GM12892 (cell line): Measurements from ENCODE around the gene DCLK3. TPM values are rescaled to one million over a fixed set of nuclear protein-coding genes. Genes with fewer than 3 reads are reported as not detected.

Source experiments
- DNase-seq: peaks from one replicate; pipeline ENCODE4 v3.0.0; 2011; ENCODE audit not compliant: insufficient read length
- FAIRE-seq: peaks from 2 replicates; lab custom pipeline; 2011; peaks lifted over from hg19 to GRCh38; lab: Jason Lieb, UNC
- POLR2A ChIP-seq: IDR thresholded peaks from 2 replicates; pipeline ENCODE4 v1.6.1; 2011; ENCODE audit warnings: low read depth, low read length, control low read depth
- POLR2AphosphoS5 ChIP-seq: IDR thresholded peaks from 2 replicates; pipeline ENCODE4 v1.6.1; 2011; ENCODE audit warnings: low read depth, low read length, control low read depth
- TAF1 ChIP-seq: IDR thresholded peaks from 2 replicates; pipeline ENCODE4 v1.6.1; 2011; ENCODE audit warnings: low read depth, mild to moderate bottlenecking, control low read depth, low read length, borderline replicate concordance
- polyA plus RNA-seq: library from polyadenylated mRNA; unstranded; fragments of >200 nt; gene quantifications from one replicate; pipeline ENCODE4 v1.2.1, GENCODE V29; 2012; ENCODE audit warnings: missing spikeins, inconsistent platforms; ENCODE audit not compliant: missing spikeins

Gene DCLK3
- not detected for polyA plus RNA-seq

GRCh38 chr3:36763850-36764703 lies at the start of gene DCLK3:
Gene DCLK3 (minus strand): TSS chr3:36764553. CDS start chr3:36764263, 290 bp downstream.
- DNase-seq, result peak; percentile 13
- TF ChIP-seq TAF1 (no peak), POLR2AphosphoS5 (no peak), POLR2A (no peak)
- FAIRE-seq, result no peak

- TF ChIP-seq TAF1 (no peak), POLR2AphosphoS5 (no peak), POLR2A (no peak)
- no peak for DNase-seq
- FAIRE-seq, result no peak
These were observed 49.0 kb upstream of the DCLK3 start for GRCh38 chr3:36813305-36813704.

- no peak for FAIRE-seq
- TF ChIP-seq TAF1 (no peak), POLR2A (no peak), POLR2AphosphoS5 (no peak)
- no peak for DNase-seq
These were observed 47.9 kb upstream of the DCLK3 start for GRCh38 chr3:36812240-36812639.

- TF ChIP-seq POLR2AphosphoS5 (no peak), POLR2A (no peak), TAF1 (no peak)
- no peak for DNase-seq
- no peak for FAIRE-seq
These were observed 47.4 kb upstream of the DCLK3 start for GRCh38 chr3:36811768-36812167.

GRCh38 chr3:36804295-36805055 lies 40.1 kb upstream of the DCLK3 start:
- TF ChIP-seq POLR2A, result no peak
- no peak for TF ChIP-seq POLR2AphosphoS5
- no peak for DNase-seq
- no peak for FAIRE-seq

GRCh38 chr3:36803091-36803791 lies 38.9 kb upstream of the DCLK3 start:
- FAIRE-seq (no peak), DNase-seq (no peak)
- TF ChIP-seq POLR2AphosphoS5 (no peak), TAF1 (no peak), POLR2A (no peak)

GRCh38 chr3:36800533-36801116 lies 36.3 kb upstream of the DCLK3 start:
- TF ChIP-seq TAF1, result no peak
- no peak for TF ChIP-seq POLR2A
- no peak for DNase-seq
- no peak for FAIRE-seq

GRCh38 chr3:36796881-36797280 lies 32.5 kb upstream of the DCLK3 start:
- TF ChIP-seq POLR2A, result no peak
- no peak for TF ChIP-seq POLR2AphosphoS5
- TF ChIP-seq TAF1, result no peak
- FAIRE-seq (no peak), DNase-seq (no peak)

GRCh38 chr3:36796161-36796560 lies 31.8 kb upstream of the DCLK3 start:
- FAIRE-seq, result no peak
- DNase-seq, result no peak
- TF ChIP-seq TAF1 (no peak), POLR2AphosphoS5 (no peak), POLR2A (no peak)

GRCh38 chr3:36795622-36796021 lies 31.3 kb upstream of the DCLK3 start:
- DNase-seq (no peak), FAIRE-seq (no peak)
- TF ChIP-seq POLR2A (no peak), TAF1 (no peak), POLR2AphosphoS5 (no peak)

- FAIRE-seq (no peak), DNase-seq (no peak)
These were observed 28.0 kb upstream of the DCLK3 start for GRCh38 chr3:36792342-36792741.

GRCh38 chr3:36790765-36791164 lies 26.4 kb upstream of the DCLK3 start:
- no peak for FAIRE-seq
- no peak for TF ChIP-seq POLR2AphosphoS5

More at GRCh38 chr3:36792342-36792741, 28.0 kb upstream of the DCLK3 start:
- TF ChIP-seq POLR2AphosphoS5, result no peak

More at GRCh38 chr3:36790765-36791164, 26.4 kb upstream of the DCLK3 start:
- no peak for DNase-seq
